HEK293T (cell line): ENCODE measurements around the gene PICALM.

ENCODE experiments used
- L3MBTL2 ChIP-seq: fragments of 450-650 bp; conservative IDR thresholded peaks from 2 replicates; pipeline ENCODE4 v1.6.1; 2016; ENCODE audit warnings: mild to moderate bottlenecking
- SUZ12 ChIP-seq: fragments of 450-650 bp; IDR thresholded peaks from 2 replicates; pipeline ENCODE4 v1.6.1; 2016; ENCODE audit warnings: mild to moderate bottlenecking
- TARDBP ChIP-seq: fragments of 450-650 bp; IDR thresholded peaks from 2 replicates; pipeline ENCODE4 v1.6.1; 2016

DNA sequence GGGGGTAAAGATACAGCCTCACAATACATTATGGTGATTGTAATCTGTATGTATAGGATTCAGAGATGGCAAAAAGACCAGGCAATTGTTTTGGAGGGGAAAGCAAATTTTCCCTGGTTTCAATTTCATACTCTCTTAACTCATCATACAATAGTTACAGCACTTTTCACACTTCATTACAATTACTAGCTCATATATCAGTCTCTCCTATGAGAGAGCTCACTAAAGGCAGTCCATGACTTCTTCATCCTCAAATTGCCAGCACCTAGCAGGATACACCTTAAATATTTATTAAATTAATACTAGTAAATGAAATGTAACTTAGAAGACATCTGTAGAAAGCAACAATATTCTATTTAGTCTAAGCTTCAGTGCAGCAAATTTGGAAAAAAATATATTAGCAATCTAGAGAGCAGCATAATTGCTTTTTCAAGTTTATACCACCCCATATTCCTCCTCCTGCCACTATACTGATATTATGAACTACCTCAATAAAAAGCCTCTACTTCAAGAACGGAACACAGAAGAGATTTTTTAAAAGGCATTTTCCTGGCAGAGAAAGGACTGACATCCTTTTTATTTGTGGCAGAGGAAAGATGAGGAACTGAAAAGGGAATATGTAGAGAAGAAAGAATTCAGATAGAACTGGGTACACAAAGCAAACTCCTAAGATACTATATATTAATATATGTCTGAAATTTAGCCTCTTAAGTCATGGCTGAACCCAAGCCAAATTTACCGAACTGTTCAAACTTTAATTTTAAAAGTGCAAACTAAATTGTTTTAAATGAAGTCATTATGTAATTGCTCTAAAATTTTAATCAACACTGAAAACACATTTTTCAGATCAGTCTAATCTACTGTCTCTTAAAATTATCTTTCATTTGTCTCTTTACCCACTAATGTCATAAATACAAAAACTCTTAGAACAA lies 27.7 kb downstream of the PICALM start:
- no peak for TF ChIP-seq L3MBTL2
- no peak for TF ChIP-seq SUZ12
- TF ChIP-seq TARDBP, result no peak
